HG02642 (cell line): ENCODE results near the gene SF3B5.
"Not testable (repeated sequence)": the region's sequence is repeated elsewhere in the genome, so short reads cannot be mapped to it uniquely, and the experiment has no call there.

Source experiments
- ATAC-seq: cut with Tn5 transposase; IDR thresholded peaks from one replicate; pipeline ENCODE4 v1.9.1; 2021; ENCODE audit warnings: mild to moderate bottlenecking; ENCODE audit not compliant: unreplicated experiment, poor library complexity

Gene SF3B5

DNA sequence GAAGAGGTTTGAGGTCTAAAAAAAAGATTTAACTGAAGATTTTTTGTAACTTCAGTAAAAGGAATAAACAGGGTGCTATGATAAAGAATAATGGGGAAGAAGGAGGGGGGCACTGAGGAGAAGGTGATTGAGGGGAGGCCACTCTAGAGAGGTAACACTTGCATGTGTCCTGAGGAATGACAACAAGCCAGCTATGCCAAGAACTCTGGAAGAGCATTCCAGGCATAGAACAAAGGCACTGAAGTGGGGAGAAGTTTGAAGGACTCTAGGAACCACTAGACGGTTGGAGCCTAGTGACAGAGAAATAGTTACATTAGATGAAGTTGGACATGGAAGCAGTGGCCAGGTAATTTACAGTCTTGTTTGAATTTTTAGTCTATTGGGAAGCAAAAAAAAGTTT lies 10.8 kb upstream of the SF3B5 start:
- ATAC-seq = no peak

DNA sequence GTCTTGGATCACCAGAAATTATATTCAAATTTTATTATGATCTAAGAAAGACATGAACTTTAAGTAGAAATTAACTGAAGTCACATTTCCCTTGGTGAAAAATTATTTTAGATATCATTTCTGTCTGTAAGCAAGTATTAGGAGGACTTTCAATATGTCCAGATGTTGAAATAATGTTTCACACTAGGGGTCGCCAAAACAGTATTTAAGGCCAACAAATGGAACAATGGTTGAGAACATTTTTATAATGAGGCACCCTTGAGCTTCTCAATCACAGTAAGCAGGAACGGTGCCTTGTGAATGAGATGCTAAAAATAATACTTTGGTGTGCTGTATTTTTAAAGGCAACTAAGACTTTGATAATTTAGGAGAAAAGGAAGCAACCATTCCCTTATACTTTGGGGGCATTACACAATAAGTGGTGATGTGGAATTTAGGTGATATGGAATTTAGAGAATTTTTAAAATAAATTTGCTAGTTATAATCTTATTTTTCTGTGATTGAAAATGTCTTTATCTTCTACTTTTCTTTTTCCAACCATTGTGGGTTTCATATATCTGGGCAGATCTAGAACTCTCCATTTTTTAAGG lies 9.6 kb upstream of the SF3B5 start:
- peak; percentile 69 for ATAC-seq

DNA sequence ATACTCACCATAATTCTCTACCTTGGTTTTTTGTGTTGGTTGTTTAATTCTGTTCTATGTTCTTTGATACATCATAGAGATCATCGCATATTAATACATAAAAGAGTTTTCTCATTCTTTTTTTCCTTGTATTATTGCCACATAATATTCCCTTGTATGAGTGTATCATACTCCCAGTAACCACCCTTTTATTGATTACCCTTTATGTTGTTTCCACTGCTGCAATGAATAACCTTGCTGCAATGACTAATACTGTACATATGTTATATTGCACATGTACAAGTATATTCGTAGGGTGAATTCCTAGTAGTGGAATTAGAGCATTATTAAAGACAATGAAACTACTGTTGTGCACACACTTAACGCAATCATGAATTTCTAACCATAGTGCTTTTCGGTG lies 9.1 kb upstream of the SF3B5 start:
- no peak for ATAC-seq

DNA sequence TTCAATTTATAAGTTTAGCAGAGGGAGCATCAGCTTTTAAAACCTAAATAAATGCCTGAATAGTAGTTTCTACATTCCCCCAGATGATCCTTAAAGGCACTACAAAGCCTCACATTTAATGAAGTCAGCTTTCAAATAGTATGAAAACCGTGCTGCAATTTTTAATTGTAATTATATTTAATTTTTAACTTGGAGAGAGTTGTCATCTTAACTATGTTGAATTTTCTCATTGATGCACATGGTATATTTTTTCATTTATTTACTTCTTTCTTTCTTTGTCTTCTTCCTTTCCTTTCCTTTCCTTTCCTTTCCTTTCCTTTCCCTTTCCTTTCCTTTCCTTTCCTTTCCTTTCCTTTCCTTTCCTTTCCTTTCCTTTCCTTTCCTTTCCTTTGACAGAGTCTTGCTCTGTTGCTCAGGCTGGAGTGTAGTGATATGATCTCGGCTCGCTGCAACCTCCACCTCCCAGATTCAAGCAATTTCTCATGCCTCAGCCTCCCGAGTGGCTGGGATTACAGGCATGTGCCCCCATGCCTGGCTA lies 7.7 kb upstream of the SF3B5 start:
- ATAC-seq = no peak

DNA sequence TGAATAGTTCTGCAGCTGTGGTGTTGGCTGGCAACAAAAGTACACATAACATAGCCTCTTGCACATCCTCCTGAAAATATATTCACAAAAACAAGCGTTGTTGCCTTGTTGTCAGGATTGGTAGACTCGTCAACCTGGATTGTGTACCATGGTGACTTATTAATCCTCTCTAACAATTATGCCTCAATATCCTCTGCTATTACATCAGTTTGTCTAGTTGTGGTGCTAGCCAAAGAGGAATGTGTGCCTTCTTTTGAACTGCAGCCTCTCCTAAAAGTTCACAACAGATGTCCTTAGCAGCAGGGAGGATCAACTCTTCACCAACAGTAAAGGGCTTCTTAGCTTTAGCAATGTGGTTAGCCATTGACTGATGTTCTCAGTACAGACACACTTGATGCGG lies 3.6 kb upstream of the SF3B5 start:
- ATAC-seq = no peak

DNA sequence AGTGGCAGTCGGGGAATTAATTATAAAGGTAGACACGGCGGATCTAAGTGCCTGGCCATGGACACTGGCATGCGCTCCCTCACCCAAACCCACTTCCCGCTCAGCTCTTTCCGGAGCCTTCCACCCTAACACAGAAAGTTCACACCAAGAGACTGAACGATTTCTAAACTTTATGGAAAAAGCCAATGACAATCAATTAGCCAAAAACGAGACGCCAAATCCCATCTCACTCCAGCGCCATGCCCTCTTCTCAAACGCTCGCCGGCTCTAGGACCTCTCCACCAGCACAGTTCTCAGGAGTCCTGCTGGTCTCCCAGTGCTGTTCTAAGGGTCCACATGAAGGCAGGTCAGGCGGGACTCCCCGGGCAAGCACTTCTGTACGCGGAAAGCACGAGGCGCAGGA lies 641 bp downstream of the SF3B5 start:
- ATAC-seq = no peak

DNA sequence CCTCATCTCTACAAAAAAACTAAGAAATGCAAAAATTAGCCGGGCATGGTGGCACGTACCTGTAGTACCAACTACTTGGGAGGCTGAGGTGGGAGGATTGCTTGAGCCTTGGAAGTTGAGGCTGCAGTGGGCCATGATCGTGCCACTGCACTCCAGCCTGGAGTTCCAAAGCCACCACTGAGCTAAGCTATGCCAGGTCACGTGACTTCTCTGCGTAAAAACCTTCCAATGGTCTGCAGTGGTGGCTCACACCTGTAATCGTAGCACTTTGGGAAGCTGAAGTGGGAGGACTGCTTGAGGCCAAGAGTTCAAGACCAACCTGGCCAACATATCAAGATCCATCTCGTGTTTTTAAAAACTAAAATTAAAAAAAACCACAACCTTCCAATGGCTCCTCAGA lies 1.7 kb downstream of the SF3B5 start:
- ATAC-seq = no peak

DNA sequence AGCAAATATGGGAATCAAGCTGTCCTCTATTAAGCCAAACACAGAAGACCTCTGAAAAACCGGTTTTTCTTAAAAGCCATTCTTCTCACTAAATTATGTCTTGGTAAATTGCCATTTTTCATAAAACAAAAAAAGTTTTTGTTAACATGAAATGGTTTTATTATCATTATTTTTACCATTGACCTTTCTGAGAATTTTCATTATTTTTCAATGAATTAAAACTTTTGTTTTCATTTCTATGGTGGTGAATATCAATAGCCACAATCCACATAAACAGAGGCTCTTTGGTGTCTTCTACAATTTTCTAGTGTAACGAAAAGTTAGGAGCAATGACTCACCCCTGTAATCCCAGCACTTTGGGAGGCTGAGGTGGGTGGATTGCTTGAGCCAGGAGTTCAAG lies 2.1 kb downstream of the SF3B5 start:
- no peak for ATAC-seq

DNA sequence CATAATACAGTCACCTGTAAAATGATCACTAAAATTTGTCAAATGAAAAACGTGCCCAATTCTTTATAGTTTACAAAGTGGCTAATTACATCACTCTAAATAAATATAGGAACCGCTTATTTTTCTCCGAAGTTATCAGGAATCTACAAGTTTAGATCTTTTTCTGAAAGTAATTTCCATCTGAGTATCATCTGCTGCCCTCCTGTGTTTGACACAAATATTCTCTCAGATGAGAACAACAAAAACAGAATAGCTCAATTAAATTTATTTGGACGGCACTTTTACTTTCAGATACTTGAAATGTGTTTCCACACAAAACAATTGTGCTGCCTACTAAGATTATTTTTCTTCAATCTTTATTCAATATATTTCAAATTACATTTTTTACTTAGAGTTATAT lies 5.0 kb downstream of the SF3B5 start:
- ATAC-seq = no peak

DNA sequence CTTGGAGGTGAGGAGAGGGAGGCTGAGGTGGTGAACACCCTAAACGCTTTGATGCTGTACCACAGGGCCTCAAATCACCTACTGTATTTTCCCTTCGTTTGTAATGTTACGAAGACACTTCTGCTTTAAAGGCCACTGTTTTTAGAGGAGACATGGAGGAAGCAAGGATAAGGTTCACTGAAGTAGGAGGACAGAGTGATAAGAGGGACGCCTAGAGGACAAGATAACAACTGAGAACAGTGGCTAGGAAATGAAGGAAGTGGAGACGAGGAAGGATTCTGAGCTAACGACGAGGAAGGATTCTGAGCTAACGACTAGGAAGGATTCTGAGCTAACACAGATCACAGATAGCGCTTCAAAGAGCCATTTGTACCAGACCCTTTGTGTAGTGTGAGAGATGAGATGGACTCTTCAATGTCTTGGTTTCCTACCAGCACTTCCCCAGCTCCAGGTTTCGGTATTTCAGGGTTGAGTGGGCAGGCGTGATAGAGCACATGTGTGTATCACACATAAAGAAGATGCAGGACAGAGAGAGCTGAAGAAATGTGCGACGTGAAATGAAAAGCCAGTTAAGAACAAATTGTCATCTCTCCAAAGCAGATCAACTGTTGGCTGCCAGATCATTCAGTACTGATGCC lies 7.5 kb downstream of the SF3B5 start:
- ATAC-seq = no peak

DNA sequence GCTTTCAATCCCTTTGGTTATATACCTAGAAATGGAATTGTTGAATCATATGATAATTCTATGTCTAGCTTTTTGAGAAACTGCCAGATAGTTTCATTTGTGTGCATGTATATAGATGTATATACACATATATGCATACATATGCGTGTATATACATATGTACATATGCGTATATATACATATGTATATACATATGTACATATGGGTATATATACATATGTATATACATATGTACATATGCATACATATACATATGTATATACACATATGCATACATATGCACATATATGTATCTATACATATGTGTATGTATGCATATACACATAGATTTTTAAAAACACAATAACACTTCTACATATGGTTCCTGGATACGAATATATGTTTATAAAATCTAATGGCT lies 8.4 kb downstream of the SF3B5 start:
- no peak for ATAC-seq

DNA sequence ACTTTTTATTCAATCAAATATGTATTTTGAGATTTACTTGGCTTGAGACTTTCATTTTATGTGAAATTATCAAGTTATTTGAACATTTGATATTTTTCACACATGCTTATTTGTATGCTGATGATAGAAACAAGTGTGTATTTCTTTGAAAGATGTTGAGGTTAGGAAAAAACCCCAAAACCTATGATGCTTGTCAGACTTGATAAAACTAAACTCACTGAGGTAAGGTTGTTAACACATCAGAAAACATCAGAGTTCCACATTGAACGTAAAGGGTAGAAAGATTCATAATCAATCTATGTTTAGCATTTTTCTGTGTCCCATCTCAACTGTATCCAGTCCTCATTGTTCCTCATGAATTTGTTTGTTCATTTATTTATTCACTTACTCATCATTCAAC lies 12.2 kb downstream of the SF3B5 start:
- no peak for ATAC-seq

DNA sequence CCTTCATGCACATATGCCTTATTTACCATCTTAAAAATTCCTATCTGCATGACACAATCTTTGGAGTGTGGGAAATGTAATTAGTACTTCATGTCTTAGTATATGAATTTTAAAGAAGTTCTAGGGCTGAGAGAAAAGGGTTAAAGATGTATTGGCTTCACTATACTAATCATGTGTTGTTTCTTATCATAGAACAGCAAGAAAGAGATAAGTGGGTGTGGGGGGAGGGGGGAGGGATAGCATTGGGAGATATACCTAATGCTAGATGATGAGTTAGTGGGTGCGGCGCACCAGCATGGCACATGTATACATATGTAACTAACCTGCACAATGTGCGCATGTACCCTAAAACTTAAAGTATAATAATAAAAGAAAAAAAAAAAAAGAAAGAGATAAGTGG lies 13.0 kb downstream of the SF3B5 start:
- not testable (repeated sequence) for ATAC-seq

DNA sequence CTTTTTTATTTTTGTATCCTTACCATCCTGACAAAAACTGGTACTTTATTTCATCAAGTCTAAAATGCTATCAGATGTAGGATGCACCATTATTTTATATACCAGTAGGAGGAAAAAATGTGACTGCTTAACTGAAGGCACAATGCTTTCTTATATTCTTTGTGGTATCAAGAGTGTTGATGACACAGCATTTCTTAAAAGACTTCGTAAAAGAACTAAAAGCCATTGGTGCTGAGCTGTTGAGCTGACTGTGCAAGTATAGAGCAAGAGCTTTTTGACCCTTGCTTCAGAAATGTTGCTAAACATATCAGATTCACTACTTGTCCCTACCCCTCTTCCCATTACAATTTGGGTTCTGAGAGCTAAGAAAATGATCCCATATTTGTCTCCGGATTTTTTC lies 17.5 kb downstream of the SF3B5 start:
- ATAC-seq = no peak

DNA sequence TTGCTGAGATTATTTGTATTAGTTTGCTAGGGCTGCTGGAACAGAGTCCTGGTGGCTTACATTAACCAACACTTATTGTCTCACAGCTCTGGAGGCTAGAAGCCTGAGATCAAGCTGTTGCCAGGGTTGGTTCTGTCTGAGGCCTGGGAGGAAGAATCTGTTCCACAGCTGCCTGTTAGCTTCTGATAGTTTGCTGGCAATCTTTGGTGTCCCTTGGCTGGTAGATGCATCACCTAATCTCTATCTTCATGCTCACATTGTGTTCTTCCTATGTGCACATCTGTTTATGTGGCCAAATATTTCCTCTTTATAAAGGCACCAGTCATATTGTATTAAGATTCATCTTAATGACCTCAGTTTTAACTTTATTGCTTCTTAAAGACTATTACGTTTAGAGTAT lies 19.5 kb downstream of the SF3B5 start:
- ATAC-seq = peak; percentile 18

DNA sequence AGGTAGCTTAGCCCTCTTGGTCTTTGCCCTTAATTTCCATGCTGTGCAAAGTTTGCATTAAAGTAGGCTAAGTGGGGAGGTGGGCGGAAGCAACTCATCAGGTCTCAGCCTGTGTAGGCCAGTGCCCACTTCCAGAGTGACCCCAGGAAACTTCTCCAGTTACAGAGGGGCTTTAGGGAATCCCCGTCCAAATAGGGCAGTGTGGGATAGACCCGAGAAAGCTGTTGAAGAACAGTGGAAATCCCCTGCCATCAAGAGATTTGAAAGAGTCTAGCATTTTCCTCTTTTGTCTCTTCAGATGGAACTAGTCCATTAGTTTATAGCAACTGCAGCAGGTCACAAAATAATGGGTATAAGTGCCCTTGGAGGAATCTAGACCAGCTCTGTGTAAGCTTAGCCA lies 20.2 kb downstream of the SF3B5 start:
- peak; percentile 79 for ATAC-seq

DNA sequence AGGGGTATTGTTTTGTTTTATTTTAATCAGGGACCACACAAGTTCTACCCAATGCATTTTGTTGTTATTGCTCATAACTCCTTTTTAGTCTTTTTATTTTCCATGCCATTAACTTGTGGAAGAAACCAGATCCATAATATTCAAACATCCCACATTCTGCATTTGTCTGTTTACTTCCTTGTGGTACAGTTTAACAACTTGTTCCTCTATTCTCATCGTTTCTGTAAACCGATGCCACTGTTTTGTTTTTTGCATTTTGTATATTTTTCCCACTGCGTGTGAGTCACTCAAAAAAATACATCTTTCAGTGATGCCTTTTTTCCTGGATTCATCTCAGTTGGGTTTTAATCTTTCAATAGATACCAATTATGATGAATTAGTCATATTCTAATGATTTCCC lies 22.3 kb downstream of the SF3B5 start:
- ATAC-seq = no peak

DNA sequence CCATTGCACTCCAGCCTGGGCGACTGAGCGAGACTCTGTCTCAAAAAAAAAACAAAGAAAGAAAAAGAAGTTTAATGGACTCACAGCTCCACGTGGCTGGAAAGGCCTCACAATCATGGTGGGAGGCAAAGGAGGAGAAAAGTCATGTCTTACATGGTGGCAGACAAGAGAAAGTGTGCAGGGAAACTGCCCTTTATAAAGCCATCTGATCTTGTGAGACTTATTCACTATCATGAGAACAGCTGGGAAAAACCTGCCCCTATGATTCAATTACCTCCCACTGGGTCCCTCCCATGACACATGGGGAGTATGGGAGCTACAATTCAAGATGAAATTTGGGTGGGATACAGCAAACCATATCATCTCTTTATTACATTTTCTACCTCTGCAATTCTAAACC lies 25.9 kb downstream of the SF3B5 start:
- ATAC-seq = no peak

DNA sequence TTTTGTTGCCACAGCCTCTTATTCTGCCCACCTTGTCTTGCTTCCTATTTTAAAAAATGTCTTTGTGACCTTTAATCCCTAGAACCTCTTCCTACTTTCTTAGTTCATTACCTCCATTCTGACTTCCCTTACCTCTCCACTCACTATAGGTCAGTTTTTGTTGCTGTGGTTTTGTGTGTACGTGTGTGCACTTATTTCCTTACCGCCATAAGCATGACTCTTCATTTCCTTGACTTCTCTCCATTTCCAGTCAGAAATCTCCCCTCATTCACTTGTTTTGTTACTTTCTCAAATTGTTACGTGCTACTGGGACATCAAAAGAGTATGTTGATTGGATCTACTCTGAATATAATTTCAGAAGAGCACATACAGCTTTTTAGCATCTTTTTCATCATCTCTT lies 26.6 kb downstream of the SF3B5 start:
- no peak for ATAC-seq

DNA sequence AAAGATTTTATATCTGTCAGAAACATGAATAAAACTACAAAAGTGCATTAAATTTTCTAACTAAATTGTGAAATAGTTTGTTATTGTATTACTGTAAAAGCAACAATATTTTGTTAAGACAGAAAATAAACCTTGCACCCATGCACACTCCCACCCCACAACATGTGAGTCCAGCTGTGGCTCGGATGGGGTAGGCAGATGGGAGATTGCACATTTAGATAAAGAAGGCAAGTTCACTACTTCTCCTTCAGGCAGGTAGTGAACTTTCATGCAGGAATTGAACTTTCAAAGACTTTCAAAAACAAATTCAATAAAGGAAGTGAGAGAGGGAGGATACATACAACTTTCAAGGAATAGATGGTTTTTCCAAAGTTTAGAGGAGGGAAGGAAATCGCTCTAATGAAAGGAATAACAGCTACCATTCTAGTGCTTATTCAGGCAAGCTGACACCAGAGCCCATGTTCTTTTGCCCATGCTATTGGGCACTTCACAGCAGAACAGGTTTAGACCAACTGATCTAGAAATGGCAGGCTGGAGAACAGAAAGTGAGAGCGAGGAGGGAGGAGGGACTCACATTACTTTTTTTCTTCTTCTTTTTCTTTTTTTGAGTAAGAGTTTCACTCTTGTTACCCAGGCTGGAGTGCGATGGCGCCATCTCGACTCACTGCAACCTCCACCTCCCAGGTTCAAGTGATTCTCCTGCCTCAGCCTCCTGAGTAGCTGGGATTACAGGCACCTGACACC lies 28.5 kb downstream of the SF3B5 start:
- ATAC-seq = peak; percentile 35

DNA sequence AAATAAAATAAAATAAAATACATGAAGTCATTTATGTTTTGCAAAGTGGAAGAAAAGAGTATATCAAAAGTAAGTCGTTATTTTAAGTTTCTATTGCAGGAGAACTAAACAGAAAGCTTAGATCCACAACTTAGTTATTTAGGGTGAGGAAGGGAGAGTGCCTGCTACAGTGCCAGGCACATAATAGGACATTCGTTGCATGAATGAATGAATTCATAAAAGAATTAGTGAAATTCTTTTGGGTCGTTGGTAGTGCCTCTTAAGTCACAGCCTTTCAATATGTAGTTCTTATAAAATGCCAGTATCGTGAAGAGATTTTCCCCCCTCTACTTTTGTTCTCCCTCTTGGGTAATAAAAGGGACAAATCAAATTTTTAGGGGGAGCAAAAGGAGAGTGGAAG lies 29.1 kb downstream of the SF3B5 start:
- no peak for ATAC-seq

DNA sequence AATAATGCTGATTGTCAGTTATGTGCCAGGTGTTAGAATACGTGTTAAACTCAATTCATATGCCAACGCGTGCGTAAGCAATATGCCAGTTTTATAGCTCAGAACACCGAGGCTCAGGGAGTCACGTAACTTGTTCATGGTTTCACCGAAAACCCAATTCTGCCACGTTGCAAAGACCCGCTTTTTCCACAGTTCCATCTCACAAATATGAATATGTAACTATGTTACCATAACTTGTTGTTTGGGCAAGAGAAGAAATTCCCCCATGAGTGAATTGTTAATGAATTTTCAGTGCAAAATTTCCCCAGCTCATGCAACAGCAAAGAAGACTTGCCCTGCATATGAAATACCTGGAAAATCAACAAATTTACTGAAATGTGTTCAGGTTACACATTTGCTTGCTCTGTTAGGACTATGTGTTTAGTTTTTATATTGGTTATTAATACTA lies 30.1 kb downstream of the SF3B5 start:
- ATAC-seq = no peak
